HCT116 (cell line): ENCODE data around the gene KIFAP3.

Experiments used
- CTCF ChIP-seq, 3 experiments: fragments of 200-600 bp in 1 of 3; sonication (generic) in 1 of 3; IDR thresholded peaks in 2 of 3; conservative IDR thresholded peaks in 1 of 3; 2 replicates each; pipeline ENCODE4 v1.5.1; 2012 to 2017; ENCODE audit warnings: low read depth in 2 of 3, low read length in 2 of 3, antibody characterized with exemption in 1 of 3, borderline replicate concordance in 1 of 3, control low read depth in 1 of 3, mild to moderate bottlenecking in 1 of 3, mixed read lengths in 1 of 3, mixed run types in 1 of 3, moderate library complexity in 1 of 3; ENCODE audit not compliant: insufficient read depth in 1 of 3
- POLR2A ChIP-seq: IDR thresholded peaks from 2 replicates; pipeline ENCODE4 v1.7.0; 2011; ENCODE audit warnings: borderline replicate concordance; ENCODE audit not compliant: insufficient read depth, insufficient read length; ENCODE audit errors: extremely low read depth

GRCh38 chr1:170064821-170065220 is 9.7 kb downstream of the KIFAP3 start:
- TF ChIP-seq POLR2A (no peak), CTCF (IDR thresholded peaks at IDR 0.05 in 2 of 3, conservative IDR thresholded peaks at IDR 0.05 in 1 of 3; ENCODE audit: borderline replicate concordance in 1 of 3, insufficient read depth in 1 of 3, low read depth in 2 of 3, low read length in 2 of 3) (no peak)
